ENCODE measurements around the gene ARHGEF38.
A peak's percentile ranks its signal among the peaks of the same experiment; 100 is the strongest.

Gene ARHGEF38

GRCh38 chr4:105712766-105713165, 160.3 kb downstream of the ARHGEF38 start:
- H3K27me3 ChIP-seq (ENCODE audit: insufficient read depth, low read length, poor library complexity, severe bottlenecking) = no peaks in the 10 kb centered on the region
- no peak overlapping the region for H2AFZ ChIP-seq (ENCODE audit: low read length)
- no peak overlapping the region for H3K9ac ChIP-seq (ENCODE audit: low read depth, low read length, poor library complexity, severe bottlenecking)
- peaks cover 39% of the 10 kb centered on the region for H3K4me1 ChIP-seq (ENCODE audit: insufficient read depth, low read length, poor library complexity, severe bottlenecking)
- TF ChIP-seq CTCF (conservative IDR thresholded peaks at IDR 0.05; ENCODE audit: low read length) (no peak), EZH2phosphoT487 (IDR thresholded peaks at IDR 0.05; ENCODE audit: borderline replicate concordance) (no peak)
- peaks cover 3% of the 10 kb centered on the region for H4K20me1 ChIP-seq (ENCODE audit: insufficient read depth, low read length, poor library complexity, severe bottlenecking)
- H3K36me3 ChIP-seq (ENCODE audit: insufficient read depth, low read length) = no peaks in the 10 kb centered on the region
- no peaks in the 10 kb centered on the region for H3F3A ChIP-seq (ENCODE audit: low read depth)
- peaks cover 43% of the 10 kb centered on the region for H3K79me2 ChIP-seq (ENCODE audit: insufficient read depth, low read length)
- no peaks in the 10 kb centered on the region for H3K9me3 ChIP-seq (ENCODE audit: insufficient read depth, low read depth, low read length)
- H3K4me2 ChIP-seq (ENCODE audit: low read depth, low read length, poor library complexity, severe bottlenecking) = peak overlapping the region; percentile 94
- no peaks in the 10 kb centered on the region for H3K9me2 ChIP-seq (replicated peaks; ENCODE audit: low read depth, low read length)
- peak overlapping the region; percentile 14 for H3K4me3 ChIP-seq (ENCODE audit: low read length, poor library complexity, severe bottlenecking)

GRCh38 chr4:105714071-105714521, 161.7 kb downstream of the ARHGEF38 start:
- Histone ChIP-seq H3K9me2 (replicated peaks; ENCODE audit: low read depth, low read length) (no peaks in the 10 kb centered on the region), H3K27me3 (ENCODE audit: insufficient read depth, low read length, poor library complexity, severe bottlenecking) (no peaks in the 10 kb centered on the region), H3K9me3 (ENCODE audit: insufficient read depth, low read depth, low read length) (no peaks in the 10 kb centered on the region), H3K9ac (ENCODE audit: low read depth, low read length, poor library complexity, severe bottlenecking) (no peak overlapping the region), H3K4me1 (ENCODE audit: insufficient read depth, low read length, poor library complexity, severe bottlenecking) (peaks cover 37% of the 10 kb centered on the region), H4K20me1 (ENCODE audit: insufficient read depth, low read length, poor library complexity, severe bottlenecking) (peaks cover 3% of the 10 kb centered on the region), H3K79me2 (ENCODE audit: insufficient read depth, low read length) (peaks cover 29% of the 10 kb centered on the region), H2AFZ (ENCODE audit: low read length) (no peak overlapping the region), H3F3A (ENCODE audit: low read depth) (no peaks in the 10 kb centered on the region), H3K36me3 (ENCODE audit: insufficient read depth, low read length) (no peaks in the 10 kb centered on the region; the same call in 1 of the 2 replicates), H3K4me3 (ENCODE audit: low read length, poor library complexity, severe bottlenecking) (no peak overlapping the region), H3K4me2 (ENCODE audit: low read depth, low read length, poor library complexity, severe bottlenecking) (peak overlapping the region; percentile 35)
- TF ChIP-seq EZH2phosphoT487 (IDR thresholded peaks at IDR 0.05; ENCODE audit: borderline replicate concordance) = no peak
- TF ChIP-seq CTCF (conservative IDR thresholded peaks at IDR 0.05; ENCODE audit: low read length) = no peak

GRCh38 chr4:105714932-105715331, 162.5 kb downstream of the ARHGEF38 start:
- Histone ChIP-seq H2AFZ (ENCODE audit: low read length) (no peak overlapping the region), H3F3A (ENCODE audit: low read depth) (no peaks in the 10 kb centered on the region), H3K4me2 (ENCODE audit: low read depth, low read length, poor library complexity, severe bottlenecking) (no peak overlapping the region), H3K4me1 (ENCODE audit: insufficient read depth, low read length, poor library complexity, severe bottlenecking) (peaks cover 32% of the 10 kb centered on the region), H3K9ac (ENCODE audit: low read depth, low read length, poor library complexity, severe bottlenecking) (peak overlapping the region; percentile 4), H3K79me2 (ENCODE audit: insufficient read depth, low read length) (peaks cover 21% of the 10 kb centered on the region), H3K36me3 (ENCODE audit: insufficient read depth, low read length) (no peaks in the 10 kb centered on the region; the same call in 1 of the 2 replicates), H3K27me3 (ENCODE audit: insufficient read depth, low read length, poor library complexity, severe bottlenecking) (no peaks in the 10 kb centered on the region), H3K9me3 (ENCODE audit: insufficient read depth, low read depth, low read length) (no peaks in the 10 kb centered on the region), H3K4me3 (ENCODE audit: low read length, poor library complexity, severe bottlenecking) (no peak overlapping the region), H3K9me2 (replicated peaks; ENCODE audit: low read depth, low read length) (no peaks in the 10 kb centered on the region), H4K20me1 (ENCODE audit: insufficient read depth, low read length, poor library complexity, severe bottlenecking) (no peaks in the 10 kb centered on the region)
- TF ChIP-seq EZH2phosphoT487 (IDR thresholded peaks at IDR 0.05; ENCODE audit: borderline replicate concordance) (no peak), CTCF (conservative IDR thresholded peaks at IDR 0.05; ENCODE audit: low read length) (no peak)

Data from Loucy (cell line).